Fibroblast of lung (primary cell): ENCODE results near the gene PEX6. TPM values are rescaled to one million over a fixed set of nuclear protein-coding genes. Genes with fewer than 3 reads are reported as not detected.

ENCODE experiments used
- DNase-seq, 2 donors: peaks; one replicate each; pipeline versions ENCODE4 v3.0.0 to v3.0.0-alpha.2; 2010; ENCODE audit warnings: low read depth in 2 of 2
- H2AFZ ChIP-seq: 2 replicates; pipeline ENCODE4 v1.5.1; 2012; ENCODE audit warnings: low read length, control low read depth, inconsistent platforms
- H3K27ac ChIP-seq: 2 replicates; pipeline ENCODE4 v1.5.1; 2011; ENCODE audit warnings: low read length, control low read depth; ENCODE audit not compliant: insufficient read depth
- H3K27me3 ChIP-seq: 2 replicates; pipeline ENCODE4 v1.5.1; 2011; ENCODE audit warnings: mild to moderate bottlenecking, low read length; ENCODE audit not compliant: control insufficient read depth, insufficient read depth
- H3K36me3 ChIP-seq: 2 replicates; pipeline ENCODE4 v1.5.1; 2011; ENCODE audit warnings: low read length; ENCODE audit not compliant: control insufficient read depth, insufficient read depth
- H3K4me1 ChIP-seq: 2 replicates; pipeline ENCODE4 v1.5.1; 2011; ENCODE audit warnings: low read length; ENCODE audit not compliant: control insufficient read depth, insufficient read depth; ENCODE audit errors: extremely low read depth
- H3K4me2 ChIP-seq: 2 replicates; pipeline ENCODE4 v1.5.1; 2011; ENCODE audit warnings: low read length, control low read depth; ENCODE audit not compliant: insufficient read depth; ENCODE audit errors: extremely low read depth
- H3K4me3 ChIP-seq, 4 experiments: fragments of 200-600 bp in 1 of 4; sonication (generic) in 1 of 4; replicated peaks in 1 of 4; 2 replicates each; pipeline ENCODE4 v1.5.1; 2011 to 2016; ENCODE audit warnings: low read length in 4 of 4, low read depth in 3 of 4, mild to moderate bottlenecking in 3 of 4, control low read depth in 2 of 4, inconsistent platforms in 1 of 4, mixed read lengths in 1 of 4; ENCODE audit not compliant: insufficient read depth in 1 of 4; ENCODE audit errors: control extremely low read depth in 1 of 4
- H3K79me2 ChIP-seq: 2 replicates; pipeline ENCODE4 v1.5.1; 2012; ENCODE audit warnings: mild to moderate bottlenecking, low read length, inconsistent platforms; ENCODE audit not compliant: control insufficient read depth, insufficient read depth
- H3K9ac ChIP-seq: 2 replicates; pipeline ENCODE4 v1.5.1; 2011; ENCODE audit warnings: mild to moderate bottlenecking, low read length, control low read depth; ENCODE audit not compliant: insufficient read depth
- H3K9me3 ChIP-seq: 2 replicates; pipeline ENCODE4 v1.5.1; 2012; ENCODE audit warnings: low read depth, low read length; ENCODE audit not compliant: control insufficient read depth, insufficient read depth
- H4K20me1 ChIP-seq: 2 replicates; pipeline ENCODE4 v1.5.1; 2011; ENCODE audit warnings: low read length; ENCODE audit not compliant: control insufficient read depth, insufficient read depth; ENCODE audit errors: extremely low read depth
- CTCF ChIP-seq, 2 donors: IDR thresholded peaks in 1 of 2; conservative IDR thresholded peaks in 1 of 2; 1 replicate in 1 of 2; 2 replicates in 1 of 2; pipeline ENCODE4 v1.5.1; 2011 to 2012; ENCODE audit warnings: low read length in 2 of 2, control low read depth in 1 of 2, inconsistent platforms in 1 of 2, low read depth in 1 of 2, mild to moderate bottlenecking in 1 of 2
- EZH2 ChIP-seq: IDR thresholded peaks from 2 replicates; pipeline ENCODE4 v1.5.1; 2012; ENCODE audit warnings: low read length, control low read depth, mild to moderate bottlenecking; ENCODE audit errors: missing control alignments
- polyA plus RNA-seq, 2 donors: library from polyadenylated mRNA; depleted of rRNA in 1 of 2; stranded (reverse) in 1 of 2; unstranded in 1 of 2; fragments of >200 nt; gene quantifications; 2 replicates each; pipeline ENCODE4 v1.2.1, GENCODE V29; 2011 to 2012; ENCODE audit warnings: missing spikeins in 1 of 2
- total RNA-seq: library from RNA; depleted of rRNA; stranded (reverse); fragments of >200 nt; gene quantifications from 2 replicates; pipeline ENCODE4 v1.2.1, GENCODE V29; 2014

Gene PEX6
- total and polyA plus RNA-seq, 2 donors (not counting 1 experiment from before 2014, with no cell fraction given): 5.3 to 49.2 TPM

DNA sequence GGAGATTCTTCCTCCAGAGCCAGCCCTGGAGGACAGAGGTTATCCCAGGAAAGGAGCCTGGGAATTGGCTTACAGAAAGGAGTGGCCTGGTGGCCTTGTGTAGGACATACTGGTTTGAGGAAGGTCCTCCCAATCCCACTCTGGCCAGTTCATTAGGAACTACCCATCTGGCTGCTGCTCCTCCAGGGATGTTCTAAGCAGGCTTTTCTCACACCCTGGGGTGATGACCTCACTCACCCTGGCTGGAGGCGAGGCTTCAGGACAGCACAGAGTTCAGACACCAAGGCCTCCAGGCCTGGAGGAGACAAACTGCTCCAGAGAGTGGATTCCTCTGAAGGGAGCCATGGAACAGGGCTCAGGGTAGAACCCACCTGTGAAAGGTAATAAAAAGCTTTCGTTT, 9.6 kb downstream of the PEX6 start:
- no peaks in the 10 kb centered on the region for H3K4me1 ChIP-seq

DNA sequence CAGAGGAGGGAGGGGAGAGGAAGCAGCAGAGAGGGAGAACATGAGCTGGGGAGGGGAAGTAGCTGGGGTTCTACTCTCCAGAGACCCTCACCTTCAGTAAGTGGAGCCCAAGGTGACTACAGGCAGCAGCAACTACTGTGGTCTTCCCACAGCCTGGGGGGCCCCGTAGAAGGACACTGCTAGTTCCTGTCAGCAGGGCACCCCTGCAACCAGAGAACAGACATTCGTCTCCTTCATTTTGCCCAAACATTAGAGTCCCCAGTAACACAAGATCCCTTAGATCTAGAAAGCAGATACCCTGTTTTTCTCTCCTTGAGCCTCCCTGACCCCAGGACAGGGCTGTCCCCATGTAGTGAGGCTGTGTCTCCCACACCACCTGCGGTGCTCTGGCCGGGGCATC, 10.2 kb downstream of the PEX6 start:
- Histone ChIP-seq H3K4me1 (no peaks in the 10 kb centered on the region), H3K9me3 (no peaks in the 10 kb centered on the region), H3K4me2 (no peak overlapping the region), H3K27me3 (no peaks in the 10 kb centered on the region), H3K4me3 (no peak overlapping the region), H3K79me2 (no peaks in the 10 kb centered on the region), H3K9ac (no peak overlapping the region), H4K20me1 (no peaks in the 10 kb centered on the region), H2AFZ (no peak overlapping the region), H3K27ac (no peak overlapping the region), H3K36me3 (peaks cover 9% of the 10 kb centered on the region)
- TF ChIP-seq CTCF (conservative IDR thresholded peaks at IDR 0.05 in 1 of 2, IDR thresholded peaks at IDR 0.05 in 1 of 2; ENCODE audit: low read depth in 1 of 2, low read length in 2 of 2) (no peak), EZH2 (no peak)
- DNase-seq: no peak

More for the DNA sequence above, 9.6 kb downstream of the PEX6 start:
- no peak for TF ChIP-seq CTCF (conservative IDR thresholded peaks at IDR 0.05 in 1 of 2, IDR thresholded peaks at IDR 0.05 in 1 of 2; ENCODE audit: low read depth in 1 of 2, low read length in 2 of 2)
- TF ChIP-seq EZH2: no peak
- no peaks in the 10 kb centered on the region for H3K9me3 ChIP-seq
- H3K4me2 ChIP-seq: no peak overlapping the region
- no peaks in the 10 kb centered on the region for H3K79me2 ChIP-seq
- H2AFZ ChIP-seq: no peak overlapping the region
- H3K27me3 ChIP-seq: no peaks in the 10 kb centered on the region
- H4K20me1 ChIP-seq: no peaks in the 10 kb centered on the region
- peaks cover 8% of the 10 kb centered on the region for H3K36me3 ChIP-seq
- H3K27ac ChIP-seq: no peak overlapping the region
- no peak overlapping the region for H3K4me3 ChIP-seq
- DNase-seq: no peak
- no peak overlapping the region for H3K9ac ChIP-seq

GRCh38 chr6:42968126-42968701, 10.8 kb downstream of the PEX6 start:
- Histone ChIP-seq H3K9me3 (no peaks in the 10 kb centered on the region), H3K9ac (no peak overlapping the region), H3K4me3 (no peak overlapping the region), H3K27me3 (no peaks in the 10 kb centered on the region), H3K4me2 (no peak overlapping the region), H3K4me1 (no peaks in the 10 kb centered on the region), H3K79me2 (no peaks in the 10 kb centered on the region), H3K27ac (no peak overlapping the region), H2AFZ (no peak overlapping the region), H4K20me1 (no peaks in the 10 kb centered on the region), H3K36me3 (peaks cover 9% of the 10 kb centered on the region)
- TF ChIP-seq EZH2 (no peak), CTCF (conservative IDR thresholded peaks at IDR 0.05 in 1 of 2, IDR thresholded peaks at IDR 0.05 in 1 of 2; ENCODE audit: low read depth in 1 of 2, low read length in 2 of 2) (no peak)
- DNase-seq: no peak
